HG03095 (cell line): ENCODE data around the gene LCOR.

ENCODE experiments used
- ATAC-seq: cut with Tn5 transposase; IDR thresholded peaks from one replicate; pipeline ENCODE4 v1.9.1; 2021; ENCODE audit warnings: moderate library complexity; ENCODE audit not compliant: unreplicated experiment

Gene LCOR

GRCh38 chr10:96984541-96985131, 152.5 kb downstream of the LCOR start:
- ATAC-seq, result no peak

GRCh38 chr10:96986200-96986856, 154.2 kb downstream of the LCOR start:
- no peak for ATAC-seq

- ATAC-seq, result no peak
Observed at GRCh38 chr10:96987141-96987841, 155.2 kb downstream of the LCOR start.

- ATAC-seq, result no peak
Observed at GRCh38 chr10:96987842-96988175, 155.7 kb downstream of the LCOR start.

GRCh38 chr10:96988426-96988825, 156.3 kb downstream of the LCOR start:
- no peak for ATAC-seq

GRCh38 chr10:96991313-96991841, 159.3 kb downstream of the LCOR start:
- no peak for ATAC-seq

- ATAC-seq, result peak; percentile 53
Observed at GRCh38 chr10:96992721-96993120, 160.6 kb downstream of the LCOR start.

GRCh38 chr10:96995851-96996250, 163.8 kb downstream of the LCOR start:
- no peak for ATAC-seq

GRCh38 chr10:96996275-96996965, 164.3 kb downstream of the LCOR start:
- no peak for ATAC-seq

- ATAC-seq, result no peak
Observed at GRCh38 chr10:96998329-96998888, 166.3 kb downstream of the LCOR start.

GRCh38 chr10:96999337-96999736, 167.2 kb downstream of the LCOR start:
- ATAC-seq, result no peak

GRCh38 chr10:96999987-97000386, 167.9 kb downstream of the LCOR start:
- ATAC-seq, result no peak

GRCh38 chr10:97000487-97001182, 168.5 kb downstream of the LCOR start:
- ATAC-seq, result no peak

GRCh38 chr10:97001183-97001991, 169.3 kb downstream of the LCOR start:
- ATAC-seq, result no peak

- ATAC-seq, result no peak
Observed at GRCh38 chr10:97002670-97003069, 170.6 kb downstream of the LCOR start.

GRCh38 chr10:97003151-97003803, 171.2 kb downstream of the LCOR start:
- ATAC-seq, result no peak

- no peak for ATAC-seq
Observed at GRCh38 chr10:97003804-97004201, 171.7 kb downstream of the LCOR start.

- no peak for ATAC-seq
Observed at GRCh38 chr10:97004591-97004990, 172.5 kb downstream of the LCOR start.

GRCh38 chr10:97005349-97005748, 173.3 kb downstream of the LCOR start:
- ATAC-seq, result no peak
